Suprapubic skin (tissue), 4 donors: Measurements from ENCODE around the gene VPS39. TPM values are rescaled to one million over a fixed set of nuclear protein-coding genes. Genes with fewer than 3 reads are reported as not detected.

Experiments
- DNase-seq, 2 donors: peaks; one replicate each; pipeline ENCODE4 v3.0.0-alpha.2; 2019; ENCODE audit warnings: low spot score in 2 of 2
- H3K27ac ChIP-seq: fragments of 200-600 bp; sonication (generic); one replicate; pipeline ENCODE4 v1.5.1; 2019
- H3K27me3 ChIP-seq: fragments of 200-600 bp; sonication (generic); one replicate; pipeline ENCODE4 v1.5.1; 2019
- H3K36me3 ChIP-seq: fragments of 200-600 bp; sonication (generic); one replicate; pipeline ENCODE4 v1.5.1; 2019
- H3K4me1 ChIP-seq: fragments of 200-600 bp; sonication (generic); one replicate; pipeline ENCODE4 v1.5.1; 2019
- H3K4me3 ChIP-seq: fragments of 200-600 bp; sonication (generic); one replicate; pipeline ENCODE4 v1.5.1; 2019; ENCODE audit warnings: mild to moderate bottlenecking
- H3K9me3 ChIP-seq: fragments of 200-600 bp; sonication (generic); one replicate; pipeline ENCODE4 v1.5.1; 2019
- EP300 ChIP-seq: sonication (generic); formaldehyde crosslinking; IDR thresholded peaks from one replicate; pipeline ENCODE4 v1.6.1; 2017; ENCODE audit warnings: antibody characterized with exemption
- POLR2A ChIP-seq, 2 donors: fragments of 450-650 bp; IDR thresholded peaks; one replicate each; pipeline ENCODE4 v1.6.1; 2017; ENCODE audit warnings: antibody characterized with exemption in 2 of 2, mild to moderate bottlenecking in 2 of 2, moderate library complexity in 2 of 2
- POLR2AphosphoS5 ChIP-seq, 3 donors: sonication (generic); formaldehyde crosslinking; IDR thresholded peaks; one replicate each; pipeline ENCODE4 v1.6.1; 2017; ENCODE audit warnings: antibody characterized with exemption in 3 of 3
- WGBS: methylation state at CpG from one replicate; pipeline ENCODE4 v1.1.5; 2018; 5-methylcytosine and 5-hydroxymethylcytosine counted together
- total RNA-seq, 4 donors: library from RNA; depleted of rRNA; stranded (reverse); fragments of >200 nt; gene quantifications; one replicate each; pipeline ENCODE4 v1.1.0, GENCODE V29; 2016
- TF ChIP-seq, protein P1 (sequence below), 2 donors: fragments of 200-600 bp in 1 of 2; fragments of 450-650 bp in 1 of 2; sonication (generic) in 1 of 2; IDR thresholded peaks; one replicate each; pipeline ENCODE4 v1.5.1; 2016 to 2019; ENCODE audit warnings: antibody characterized with exemption in 2 of 2, mild to moderate bottlenecking in 1 of 2, moderate library complexity in 1 of 2

The VPS39 gene
- total RNA-seq, 4 donors from 2014 or later, result 44.9 to 158 (median 74.4) TPM

DNA sequence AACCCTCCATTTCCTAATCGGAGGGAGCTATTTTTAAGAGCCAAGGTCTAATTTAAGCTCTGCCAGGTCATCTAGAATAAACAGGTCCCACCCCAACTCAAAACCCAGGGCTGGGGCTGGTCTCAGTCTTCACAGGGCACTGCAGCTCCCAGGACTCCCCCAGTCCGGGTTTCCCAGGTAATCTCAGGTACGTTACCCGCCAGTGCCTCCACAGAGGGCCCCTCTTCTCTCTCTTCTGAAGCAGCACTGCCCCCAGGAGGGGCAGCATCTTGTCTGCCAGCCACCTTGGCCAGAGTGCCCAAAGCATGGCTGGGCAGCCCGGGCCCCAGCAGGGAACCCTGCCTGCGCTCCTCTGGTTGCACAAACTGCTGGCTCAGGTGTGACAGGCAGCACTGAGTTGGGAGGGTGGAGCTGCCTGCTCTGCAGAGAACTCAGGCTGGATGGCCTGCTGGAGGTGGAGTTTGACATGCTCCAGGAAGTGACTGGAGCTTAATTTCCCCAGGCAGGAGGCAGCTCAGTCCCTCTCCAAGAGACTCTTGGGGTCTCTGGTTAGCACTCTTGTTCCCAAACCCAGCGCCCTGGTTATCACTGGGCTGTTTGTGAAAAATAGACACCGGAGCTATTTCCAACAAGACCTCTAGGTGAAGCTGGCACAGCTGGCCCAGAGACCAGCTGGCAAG, 51.7 kb downstream of the VPS39 start, which contains the start of gene PLA2G4F:
Gene PLA2G4F (minus strand): TSS at position 394 of the 680 bp plus-strand sequence. CDS start 87 bp downstream, at position 307.
- Histone ChIP-seq H3K36me3 (peaks cover 27% of the 10 kb centered on the region), H3K9me3 (no peaks in the 10 kb centered on the region), H3K27me3 (no peaks in the 10 kb centered on the region), H3K4me3 (peak within 1 kb of the TSS; percentile 46), H3K27ac (peak within 1 kb of the TSS; percentile 83), H3K4me1 (peaks cover 53% of the 10 kb centered on the region)
- DNase-seq, result peak in 1 of 2 donors; percentile 75
- WGBS, result 50% methylated on average over 5 of the region's 8 CpGs
- TF ChIP-seq EP300 (no peak), POLR2A (IDR thresholded peaks at IDR 0.05) (no peak), POLR2AphosphoS5 (IDR thresholded peaks at IDR 0.05) (no peak)
- TF ChIP-seq, protein P1, sequence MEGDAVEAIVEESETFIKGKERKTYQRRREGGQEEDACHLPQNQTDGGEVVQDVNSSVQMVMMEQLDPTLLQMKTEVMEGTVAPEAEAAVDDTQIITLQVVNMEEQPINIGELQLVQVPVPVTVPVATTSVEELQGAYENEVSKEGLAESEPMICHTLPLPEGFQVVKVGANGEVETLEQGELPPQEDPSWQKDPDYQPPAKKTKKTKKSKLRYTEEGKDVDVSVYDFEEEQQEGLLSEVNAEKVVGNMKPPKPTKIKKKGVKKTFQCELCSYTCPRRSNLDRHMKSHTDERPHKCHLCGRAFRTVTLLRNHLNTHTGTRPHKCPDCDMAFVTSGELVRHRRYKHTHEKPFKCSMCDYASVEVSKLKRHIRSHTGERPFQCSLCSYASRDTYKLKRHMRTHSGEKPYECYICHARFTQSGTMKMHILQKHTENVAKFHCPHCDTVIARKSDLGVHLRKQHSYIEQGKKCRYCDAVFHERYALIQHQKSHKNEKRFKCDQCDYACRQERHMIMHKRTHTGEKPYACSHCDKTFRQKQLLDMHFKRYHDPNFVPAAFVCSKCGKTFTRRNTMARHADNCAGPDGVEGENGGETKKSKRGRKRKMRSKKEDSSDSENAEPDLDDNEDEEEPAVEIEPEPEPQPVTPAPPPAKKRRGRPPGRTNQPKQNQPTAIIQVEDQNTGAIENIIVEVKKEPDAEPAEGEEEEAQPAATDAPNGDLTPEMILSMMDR (IDR thresholded peaks at IDR 0.05), result no peak

DNA sequence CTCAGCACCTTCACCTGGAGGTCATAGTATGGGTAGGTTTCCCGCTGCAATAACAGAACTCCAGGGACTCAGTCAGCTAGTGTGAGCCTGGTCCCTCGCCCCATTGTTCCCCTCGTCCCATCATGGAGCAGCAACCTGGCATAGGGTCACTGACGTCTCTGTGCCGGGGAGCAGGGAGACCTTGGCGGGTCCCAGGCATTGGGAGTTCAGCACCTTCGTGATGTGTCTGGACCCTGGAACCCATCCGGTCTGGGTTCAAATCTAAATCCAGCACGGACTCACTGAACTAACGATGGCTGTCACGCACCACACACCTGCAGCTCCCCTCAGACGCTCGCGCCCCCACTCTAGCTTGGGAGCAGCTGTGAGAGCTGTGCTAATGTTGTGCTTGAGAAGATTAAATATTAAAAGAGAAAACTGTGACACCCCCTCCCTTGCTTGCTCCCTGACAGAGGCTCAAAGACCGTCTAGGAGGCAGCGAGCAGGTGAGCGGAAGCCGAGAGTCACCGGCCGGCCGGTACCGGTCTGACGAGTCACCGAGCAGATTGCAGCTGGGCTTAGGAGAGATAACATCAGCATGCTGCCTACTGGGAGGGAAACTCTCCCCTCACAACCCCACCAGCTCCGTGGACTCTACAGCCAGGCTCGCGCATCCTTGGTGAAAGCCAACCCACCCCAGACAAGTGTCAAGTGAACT, 52.4 kb downstream of the VPS39 start:
- DNase-seq, result peak in 1 of 2 donors; percentile 66
- Histone ChIP-seq H3K4me1 (peaks cover 60% of the 10 kb centered on the region), H3K27ac (peak overlapping the region; percentile 83), H3K9me3 (no peaks in the 10 kb centered on the region), H3K4me3 (peak overlapping the region; percentile 46), H3K36me3 (peaks cover 20% of the 10 kb centered on the region), H3K27me3 (no peaks in the 10 kb centered on the region)
- WGBS, result 76% methylated on average over 13 of the region's 27 CpGs
- no peak for TF ChIP-seq POLR2AphosphoS5 (IDR thresholded peaks at IDR 0.05)
- no peak for TF ChIP-seq POLR2A (IDR thresholded peaks at IDR 0.05)

DNA sequence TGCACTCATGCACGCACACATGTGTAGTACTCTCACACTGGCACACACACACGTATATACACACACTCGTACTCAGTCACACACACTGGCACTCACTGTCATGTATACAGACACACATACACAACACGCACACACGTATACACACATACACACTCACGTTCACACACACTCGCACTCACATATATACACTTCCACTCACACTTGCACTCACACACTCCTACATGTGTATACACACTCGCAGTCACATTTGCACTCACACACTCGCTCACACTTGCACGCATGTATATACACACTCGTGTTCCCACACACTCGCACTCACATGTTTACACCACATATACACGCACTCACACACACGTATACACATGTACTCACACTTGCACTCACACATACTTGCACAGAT, 53.1 kb downstream of the VPS39 start:
- H3K4me1 ChIP-seq, result peaks cover 63% of the 10 kb centered on the region
- no peak for DNase-seq
- H3K9me3 ChIP-seq, result no peaks in the 10 kb centered on the region
- peak overlapping the region; percentile 46 for H3K4me3 ChIP-seq
- TF ChIP-seq EP300 (no peak), POLR2A (IDR thresholded peaks at IDR 0.05) (no peak), POLR2AphosphoS5 (IDR thresholded peaks at IDR 0.05) (no peak)
- TF ChIP-seq, protein P1 (IDR thresholded peaks at IDR 0.05), result no peak
- 69% methylated on average over 14 of the region's 14 CpGs for WGBS
- peaks cover 12% of the 10 kb centered on the region for H3K36me3 ChIP-seq
- H3K27ac ChIP-seq, result peak overlapping the region; percentile 83
- H3K27me3 ChIP-seq, result no peaks in the 10 kb centered on the region

DNA sequence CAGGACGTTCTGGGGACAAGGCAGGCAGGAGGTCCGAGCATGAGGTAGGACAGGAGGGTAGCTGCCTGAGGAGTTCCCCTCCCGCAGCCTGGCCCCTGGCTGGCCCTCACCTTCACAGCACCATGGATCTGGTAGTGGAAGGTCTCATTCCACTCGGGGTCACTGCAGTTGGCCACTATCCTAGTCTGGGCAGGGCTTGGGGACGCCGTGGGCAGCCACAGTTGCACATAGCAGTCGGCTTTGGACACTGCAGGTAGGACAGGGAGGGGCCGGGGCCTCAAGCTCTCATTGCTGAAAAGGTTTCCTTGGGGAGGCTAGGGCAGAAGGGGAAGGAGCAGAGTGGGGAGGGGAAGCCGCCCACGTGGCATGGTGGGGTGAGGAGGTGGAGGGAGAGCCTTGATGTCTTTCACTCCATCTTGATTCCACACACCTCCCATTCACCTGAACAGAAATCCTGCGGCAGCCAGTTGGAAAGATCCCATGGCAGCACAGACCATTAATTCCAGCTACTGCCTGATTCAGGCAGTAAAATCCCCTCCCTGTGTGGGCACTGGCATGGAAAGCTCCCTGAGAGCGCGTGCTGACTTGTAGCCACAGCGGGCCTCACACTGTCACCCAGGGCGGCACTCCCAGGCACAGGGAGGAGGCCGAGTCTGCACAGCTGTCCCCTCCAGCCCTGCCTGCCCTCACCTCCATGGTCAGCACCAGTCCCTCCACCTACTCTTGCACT, 53.7 kb downstream of the VPS39 start:
- WGBS, result 44% methylated on average over 10 of the region's 16 CpGs
- Histone ChIP-seq H3K27me3 (no peaks in the 10 kb centered on the region), H3K27ac (peak overlapping the region; percentile 83), H3K4me3 (peak overlapping the region; percentile 46), H3K9me3 (no peaks in the 10 kb centered on the region), H3K4me1 (peaks cover 63% of the 10 kb centered on the region), H3K36me3 (peaks cover 7% of the 10 kb centered on the region)
- DNase-seq, result peak in 1 of 2 donors; percentile 73
- peak in 1 of 3 donors; percentile 26 for TF ChIP-seq POLR2AphosphoS5 (IDR thresholded peaks at IDR 0.05)
- TF ChIP-seq, protein P1 (IDR thresholded peaks at IDR 0.05), result no peak
- no peak for TF ChIP-seq EP300

DNA sequence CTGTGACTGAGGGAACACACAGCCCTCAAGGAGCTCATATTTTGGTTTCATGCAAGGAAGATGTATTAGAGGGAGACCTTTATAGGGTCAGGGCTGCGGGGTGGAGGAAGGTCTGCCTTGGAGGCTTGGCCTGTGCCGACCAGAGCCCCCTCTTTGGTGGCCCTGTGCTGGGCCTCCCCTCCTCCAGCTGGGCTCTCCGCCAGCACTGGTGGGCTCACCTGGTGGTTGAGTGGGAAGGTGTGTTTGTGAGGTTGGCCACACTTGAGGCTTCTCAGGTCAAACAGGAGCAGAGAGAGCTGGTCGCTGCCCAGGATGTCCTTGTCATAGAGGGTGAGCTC, 54.3 kb downstream of the VPS39 start:
- peak in 1 of 2 donors; percentile 74 for DNase-seq
- Histone ChIP-seq H3K4me1 (peaks cover 60% of the 10 kb centered on the region), H3K27ac (peak overlapping the region; percentile 83), H3K4me3 (peak overlapping the region; percentile 46), H3K27me3 (no peaks in the 10 kb centered on the region), H3K9me3 (no peaks in the 10 kb centered on the region), H3K36me3 (peaks cover 1% of the 10 kb centered on the region)
- WGBS, result 79% methylated on average over 4 of the region's 4 CpGs
- TF ChIP-seq POLR2AphosphoS5 (IDR thresholded peaks at IDR 0.05) (no peak), POLR2A (IDR thresholded peaks at IDR 0.05) (no peak), EP300 (no peak)
- TF ChIP-seq, protein P1 (IDR thresholded peaks at IDR 0.05), result no peak
